A549 (cell line): Measurements from ENCODE around the gene AP4S1. TPM values are rescaled to one million over a fixed set of nuclear protein-coding genes. Genes with fewer than 3 reads are reported as not detected.
"Not testable (repeated sequence)": the region's sequence is repeated elsewhere in the genome, so short reads cannot be mapped to it uniquely, and the experiment has no call there.

ENCODE experiments used
- ATAC-seq, 2 experiments: fragments of 200-7000 bp in 1 of 2; fragments of >200 bp in 1 of 2; cut with Nextera tagmentation in 1 of 2; cut with Tn5 transposase in 1 of 2; 3 replicates each; pipeline versions ENCODE4 v1.8.0 to v1.9.1; 2018 to 2020; ENCODE audit warnings: mild to moderate bottlenecking in 1 of 2, moderate library complexity in 1 of 2
- CTCF ChIA-PET: fragments of 300-600 bp; sonication (Branson Sonifier 250); formaldehyde crosslinking; extraction: SDS; loops from one replicate; lab custom pipeline; 2021; ENCODE audit warnings: antibody characterized with exemption, inconsistent platforms; lab: Yijun Ruan, JAX
- POLR2A ChIA-PET: fragments of 350-600 bp; formaldehyde crosslinking; extraction: SDS; loops from one replicate; lab custom pipeline; 2021; ENCODE audit warnings: antibody characterized with exemption, inconsistent platforms; lab: Yijun Ruan, JAX
- DNase-seq, 2 experiments: peaks; one replicate each; pipeline versions ENCODE4 v3.0.0 to v3.0.0-alpha.2; 2011 to 2016; ENCODE audit warnings: low read depth in 1 of 2, low spot score in 1 of 2
- FAIRE-seq: peaks from 2 replicates; lab custom pipeline; 2011; peaks lifted over from hg19 to GRCh38; lab: Jason Lieb, UNC
- H3K27ac ChIP-seq, 2 experiments: fragments of >200 bp; sonication (Bioruptor Twin); formaldehyde crosslinking; 3 replicates each; pipeline ENCODE4 v1.5.1; 2016 to 2017
- H3K4me1 ChIP-seq: fragments of >200 bp; sonication (Bioruptor Twin); formaldehyde crosslinking; 3 replicates; pipeline ENCODE4 v1.6.1; 2016
- H3K4me2 ChIP-seq: fragments of >200 bp; sonication (Bioruptor Twin); formaldehyde crosslinking; 3 replicates; pipeline ENCODE4 v1.6.1; 2016
- H3K4me3 ChIP-seq: fragments of >200 bp; sonication (Bioruptor Twin); formaldehyde crosslinking; 3 replicates; pipeline ENCODE4 v1.5.1; 2016
- H3K9me3 ChIP-seq: fragments of >200 bp; sonication (Bioruptor Twin); formaldehyde crosslinking; 3 replicates; pipeline ENCODE4 v1.6.1; 2016
- CBX8 ChIP-seq: fragments of 200-600 bp; sonication (generic); IDR thresholded peaks from 2 replicates; pipeline ENCODE4 v1.6.1; 2016
- CHD2 ChIP-seq: fragments of 150-350 bp; IDR thresholded peaks from 2 replicates; pipeline ENCODE4 v1.6.1; 2014; ENCODE audit warnings: low read length; ENCODE audit not compliant: partially characterized antibody
- EP300 ChIP-seq, 2 experiments: fragments of >200 bp; sonication (Bioruptor Twin); formaldehyde crosslinking; IDR thresholded peaks; 2 replicates in 1 of 2; 3 replicates in 1 of 2; pipeline ENCODE4 v1.6.1; 2016 to 2017
- FOSL2 ChIP-seq, 2 experiments: fragments of 450-650 bp in 1 of 2; fragments of >200 bp in 1 of 2; sonication (Bioruptor Twin) in 1 of 2; formaldehyde crosslinking; IDR thresholded peaks; 2 replicates each; pipeline versions ENCODE4 v1.5.0 to v1.6.1; 2016 to 2020; ENCODE audit warnings: mild to moderate bottlenecking in 1 of 2, moderate library complexity in 1 of 2
- FOXS1 ChIP-seq: fragments of 250-450 bp; sonication (Bioruptor Pico); IDR thresholded peaks from 2 replicates; pipeline ENCODE4 v1.5.0; 2020; ENCODE audit warnings: mild to moderate bottlenecking, moderate library complexity
- HEYL ChIP-seq: fragments of 250-450 bp; sonication (Bioruptor Pico); IDR thresholded peaks from 2 replicates; pipeline ENCODE4 v1.8.0; 2021; ENCODE audit warnings: mild to moderate bottlenecking, moderate library complexity
- HOXB13 ChIP-seq: fragments of 250-450 bp; sonication (Bioruptor Pico); IDR thresholded peaks from 2 replicates; pipeline ENCODE4 v1.5.0; 2020; ENCODE audit warnings: low read depth, mild to moderate bottlenecking, moderate library complexity
- JUN ChIP-seq, 2 experiments: fragments of >200 bp; sonication (Bioruptor Twin); formaldehyde crosslinking; IDR thresholded peaks; 2 replicates in 1 of 2; 3 replicates in 1 of 2; pipeline ENCODE4 v1.6.1; 2016 to 2017
- JUNB ChIP-seq: fragments of >200 bp; sonication (Bioruptor Twin); formaldehyde crosslinking; IDR thresholded peaks from 2 replicates; pipeline ENCODE4 v1.6.1; 2016
- KDM5A ChIP-seq: fragments of 200-600 bp; sonication (generic); IDR thresholded peaks from 2 replicates; pipeline ENCODE4 v1.6.1; 2016; ENCODE audit warnings: antibody characterized with exemption, mild to moderate bottlenecking
- MAFK ChIP-seq: fragments of 450-650 bp; IDR thresholded peaks from 2 replicates; pipeline ENCODE4 v1.6.1; 2014; ENCODE audit not compliant: partially characterized antibody
- MAZ ChIP-seq: fragments of 150-350 bp; IDR thresholded peaks from 2 replicates; pipeline ENCODE4 v1.6.1; 2014; ENCODE audit warnings: antibody characterized with exemption, low read depth, low read length, borderline replicate concordance
- NR3C1 ChIP-seq: fragments of >200 bp; sonication (Bioruptor Twin); formaldehyde crosslinking; IDR thresholded peaks from 3 replicates; pipeline ENCODE4 v1.6.1; 2017
- POLR2A ChIP-seq: IDR thresholded peaks from 2 replicates; pipeline ENCODE4 v1.6.1; 2012; ENCODE audit warnings: mild to moderate bottlenecking, low read length
- POLR2AphosphoS2 ChIP-seq: conservative IDR thresholded peaks from 2 replicates; pipeline ENCODE4 v1.6.1; 2012; ENCODE audit warnings: low read length, improper control_type of control experiment, inconsistent platforms
- RAD21 ChIP-seq, 2 experiments: fragments of >200 bp in 1 of 2; sonication (Bioruptor Twin) in 1 of 2; formaldehyde crosslinking in 1 of 2; IDR thresholded peaks in 1 of 2; conservative IDR thresholded peaks in 1 of 2; 2 replicates in 1 of 2; 3 replicates in 1 of 2; pipeline ENCODE4 v1.6.1; 2012 to 2018; ENCODE audit warnings: inconsistent platforms in 1 of 2
- RARB ChIP-seq: fragments of 250-450 bp; sonication (Bioruptor Pico); IDR thresholded peaks from 2 replicates; pipeline ENCODE4 v1.8.0; 2021; ENCODE audit warnings: mild to moderate bottlenecking, moderate library complexity
- RNF2 ChIP-seq: fragments of 200-600 bp; sonication (generic); IDR thresholded peaks from 2 replicates; pipeline ENCODE4 v1.6.1; 2016; ENCODE audit warnings: low read depth, mild to moderate bottlenecking, antibody characterized with exemption, moderate library complexity, borderline replicate concordance
- TFCP2L1 ChIP-seq: fragments of 250-450 bp; sonication (Bioruptor Pico); IDR thresholded peaks from 2 replicates; pipeline ENCODE4 v1.5.0; 2021; ENCODE audit warnings: mild to moderate bottlenecking
- TP53 ChIP-seq: fragments of 250-450 bp; sonication (Bioruptor Pico); IDR thresholded peaks from 2 replicates; pipeline ENCODE4 v1.5.0; 2021; ENCODE audit warnings: mild to moderate bottlenecking, moderate library complexity
- ZNF302 ChIP-seq: fragments of 250-450 bp; sonication (Bioruptor Pico); IDR thresholded peaks from 2 replicates; pipeline ENCODE4 v1.9.0; 2021; ENCODE audit warnings: inconsistent platforms, mild to moderate bottlenecking, moderate library complexity
- WGBS: methylation state at CpG from one replicate; pipeline ENCODE4 v1.1.6; 2017; ENCODE audit errors: missing lambda C conversion rate; 5-methylcytosine and 5-hydroxymethylcytosine counted together
- polyA plus RNA-seq, 4 experiments: library from polyadenylated mRNA; depleted of rRNA in 3 of 4; stranded (reverse); fragments of >200 nt; fragmentation: RNase III in 1 of 4; extraction: RNeasy Plus Mini Kit Qiagen cat#74134 plus additional on column Dnase treatment in 1 of 4; gene quantifications; 2 replicates in 3 of 4; 3 replicates in 1 of 4; pipeline ENCODE4 v1.2.3, GENCODE V29; 2011 to 2017
- TF ChIP-seq, protein P1 (sequence below): fragments of >200 bp; sonication (Bioruptor Twin); formaldehyde crosslinking; IDR thresholded peaks from 2 replicates; pipeline ENCODE4 v1.6.1; 2016
- TF ChIP-seq, protein P2 (sequence below): fragments of 250-450 bp; sonication (Bioruptor Pico); IDR thresholded peaks from 2 replicates; pipeline ENCODE4 v1.5.0; 2020; ENCODE audit warnings: low read depth, mild to moderate bottlenecking, moderate library complexity

Gene AP4S1
- polyA plus RNA-seq, 2 of the 4 experiments (the other 2 are of a cell fraction), result 12.4 to 13.4 TPM

DNA sequence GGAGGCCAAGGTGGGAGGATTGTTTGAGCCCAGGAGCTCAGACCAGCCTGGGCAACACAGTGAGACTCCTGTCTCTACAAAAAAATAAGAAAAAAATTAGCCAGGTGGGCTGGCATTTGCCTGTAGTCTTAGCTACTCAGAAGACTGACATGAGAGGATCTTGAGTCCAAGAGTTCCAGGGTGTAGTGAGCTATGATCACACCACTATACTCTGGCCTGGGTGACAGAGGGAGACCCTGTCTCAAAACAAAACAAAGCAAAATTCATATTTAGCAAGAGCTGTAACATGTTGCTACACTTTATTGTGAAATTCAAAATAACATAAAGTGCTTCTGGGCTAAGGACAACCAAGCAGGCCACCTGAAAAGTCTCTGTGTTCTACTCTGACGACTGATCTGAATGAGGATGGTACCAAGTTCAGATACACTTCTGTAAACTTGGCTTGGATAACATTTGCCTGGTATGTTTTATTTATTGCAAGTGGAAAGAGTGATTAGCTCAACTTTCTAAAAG, 12.3 kb downstream of the AP4S1 start:
- FAIRE-seq (no peak), DNase-seq (no peak)
- no peaks in the 10 kb centered on the region for H3K9me3 ChIP-seq

DNA sequence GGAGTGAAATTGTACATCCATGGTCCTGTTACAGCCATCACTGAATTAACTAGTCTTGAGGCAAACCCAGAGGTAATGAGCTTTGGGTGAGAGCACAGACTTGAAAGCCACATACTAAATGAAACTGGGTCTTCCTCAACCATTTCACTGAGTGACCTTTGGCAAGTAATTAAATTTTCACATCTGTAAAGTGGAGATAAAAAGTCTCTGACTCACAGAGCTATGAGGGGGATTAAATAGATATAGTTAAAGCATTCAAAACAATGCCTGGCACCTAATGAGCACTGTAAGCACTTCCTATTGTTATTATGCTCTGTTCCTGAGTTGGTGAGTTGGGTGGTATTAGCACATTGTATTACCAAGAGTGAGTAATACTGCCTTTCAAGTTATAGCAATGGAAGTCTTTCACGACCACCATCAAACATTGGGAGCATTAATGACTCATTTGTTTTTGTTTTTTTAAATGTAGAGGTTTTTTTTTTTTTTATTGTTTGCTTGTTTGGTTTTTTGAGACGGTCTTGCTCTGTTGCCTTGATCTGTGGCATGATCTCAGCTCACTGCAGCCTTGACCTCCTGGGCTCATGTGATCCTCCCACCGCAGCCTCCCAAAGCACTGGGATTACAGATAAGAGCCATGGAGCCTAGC, 13.2 kb downstream of the AP4S1 start:
- POLR2A ChIA-PET, result interaction anchor here (0.7 to 1.4 kb wide), 2 partner anchors 12 to 13 kb away, joined by 4 to 8 read pairs; partner anchors contain the start of gene STRN3
- H3K4me3 ChIP-seq, result no peak overlapping the region

More for the DNA sequence above, 12.3 kb downstream of the AP4S1 start:
- no peak for ATAC-seq
- no peak overlapping the region for H3K4me2 ChIP-seq
- H3K4me3 ChIP-seq, result no peak overlapping the region
- H3K4me1 ChIP-seq, result peaks cover 37% of the 10 kb centered on the region
- TF ChIP-seq CBX8 (no peak), EP300 (IDR thresholded peaks at IDR 0.05) (no peak), ZNF302 (CRISPR knock-in tag) (no peak), CHD2 (no peak), RAD21 (conservative IDR thresholded peaks at IDR 0.05 in 1 of 2, IDR thresholded peaks at IDR 0.05 in 1 of 2) (no peak), TFCP2L1 (CRISPR knock-in tag) (no peak), RNF2 (no peak), HEYL (no peak), JUN (IDR thresholded peaks at IDR 0.05) (no peak), KDM5A (no peak), RARB (no peak), FOXS1 (CRISPR knock-in tag) (no peak)
- TF ChIP-seq, protein P1, sequence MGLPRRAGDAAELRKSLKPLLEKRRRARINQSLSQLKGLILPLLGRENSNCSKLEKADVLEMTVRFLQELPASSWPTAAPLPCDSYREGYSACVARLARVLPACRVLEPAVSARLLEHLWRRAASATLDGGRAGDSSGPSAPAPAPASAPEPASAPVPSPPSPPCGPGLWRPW, result no peak
- TF ChIP-seq, protein P2, sequence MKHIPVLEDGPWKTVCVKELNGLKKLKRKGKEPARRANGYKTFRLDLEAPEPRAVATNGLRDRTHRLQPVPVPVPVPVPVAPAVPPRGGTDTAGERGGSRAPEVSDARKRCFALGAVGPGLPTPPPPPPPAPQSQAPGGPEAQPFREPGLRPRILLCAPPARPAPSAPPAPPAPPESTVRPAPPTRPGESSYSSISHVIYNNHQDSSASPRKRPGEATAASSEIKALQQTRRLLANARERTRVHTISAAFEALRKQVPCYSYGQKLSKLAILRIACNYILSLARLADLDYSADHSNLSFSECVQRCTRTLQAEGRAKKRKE (CRISPR knock-in tag), result no peak
- H3K27ac ChIP-seq, result peak overlapping the region in 1 of 2 experiments; percentile 60; a peak in 2 of 6 replicates
- WGBS, result 82% methylated on average over 1 of the region's 1 CpG
- ChIA-PET POLR2A (interaction anchor here (0.6 to 1.4 kb wide), 2 partner anchors 11 to 16 kb away, joined by 3 to 8 read pairs; partner anchors contain the start of gene STRN3), CTCF (interaction anchor here (1.9 to 2.4 kb wide), 3 partner anchors 9 to 59 kb away, joined by 6 to 8 read pairs (median 6); no protein-coding TSS in a partner anchor)

DNA sequence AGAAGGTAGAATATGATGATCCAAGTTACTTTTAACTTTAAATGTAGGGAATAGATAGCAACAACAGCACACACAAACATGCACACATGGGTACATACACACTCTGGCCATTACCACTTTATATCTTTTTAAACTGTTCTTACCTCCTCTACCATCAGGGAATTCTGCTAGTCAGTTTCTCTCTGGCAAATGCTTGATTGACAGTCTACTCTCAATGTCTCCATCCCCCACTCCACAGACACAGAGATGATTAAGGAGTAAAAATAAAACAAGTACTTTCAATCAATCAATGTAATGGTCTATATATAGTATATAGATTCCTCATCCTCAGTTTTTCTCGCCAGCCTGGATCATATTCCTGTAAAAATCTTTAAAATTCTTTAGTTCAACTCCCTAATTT, 16.9 kb downstream of the AP4S1 start:
- no peak for FAIRE-seq
- TF ChIP-seq POLR2A, result no peak
- TF ChIP-seq MAFK, result no peak

More for the DNA sequence above, 13.2 kb downstream of the AP4S1 start:
- no peak for FAIRE-seq
- 6% methylated on average over 3 of the region's 3 CpGs for whole genome bisulfite sequencing
- ATAC-seq, result no peak
- Histone ChIP-seq H3K4me1 (peaks cover 37% of the 10 kb centered on the region), H3K9me3 (no peaks in the 10 kb centered on the region)
- DNase-seq, result no peak
- TF ChIP-seq FOSL2 (IDR thresholded peaks at IDR 0.05), result no peak
- 0 out of 2 replicates have a peak, but pooled peaks have one; percentile 9 for TF ChIP-seq FOSL2 (CRISPR knock-in tag; IDR thresholded peaks at IDR 0.05)
- TF ChIP-seq NR3C1, result no peak
- no peak for TF ChIP-seq TP53 (CRISPR knock-in tag)
- TF ChIP-seq MAZ, result no peak
- no peak for TF ChIP-seq JUNB
- no peak for TF ChIP-seq HOXB13 (CRISPR knock-in tag)
- no peak for TF ChIP-seq POLR2AphosphoS2
- TF ChIP-seq, all 56 proteins: peak for 1
- peak overlapping the region; percentile 24; the same call in 2 of the 3 replicates for H3K4me2 ChIP-seq
- CTCF ChIA-PET, result interaction anchor here (1.0 to 2.4 kb wide), 4 partner anchors 10 to 59 kb away, joined by 5 to 8 read pairs (median 6); partner anchors contain the start of genes AP4S1 and STRN3
- peak overlapping the region in 1 of 2 experiments; percentile 42; a peak in 2 of 6 replicates for H3K27ac ChIP-seq

DNA sequence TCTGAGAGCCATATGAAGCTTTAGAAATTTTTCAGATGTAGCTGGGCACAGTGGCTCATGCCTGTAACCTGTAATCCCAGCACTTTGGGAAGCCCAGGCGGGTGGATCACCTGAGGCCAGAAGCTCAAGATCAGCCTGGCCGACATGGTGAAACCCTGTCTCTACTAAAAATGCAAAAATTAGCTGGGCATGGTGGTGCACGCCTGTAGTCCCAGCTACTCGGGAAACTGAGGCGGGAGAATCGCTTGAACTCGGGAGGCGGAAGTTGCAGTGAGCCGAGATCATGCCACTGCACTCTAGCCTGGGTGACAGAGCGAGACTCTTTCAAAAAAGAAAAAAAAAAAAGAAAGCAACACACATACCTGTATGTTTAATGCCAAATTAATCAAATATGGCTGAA, 17.4 kb downstream of the AP4S1 start:
- POLR2A ChIA-PET, H3K9me3 ChIP-seq, H3K4me3 ChIP-seq, FAIRE-seq, DNase-seq, H3K27ac ChIP-seq, ATAC-seq: not testable (repeated sequence)
- Histone ChIP-seq H3K4me1 (peaks cover 23% of the 10 kb centered on the region), H3K4me2 (peak overlapping the region; percentile 10; the same call in 1 of the 3 replicates)
- 74% methylated on average over 9 of the region's 10 CpGs for WGBS
- CTCF ChIA-PET, result interaction anchor here (0.6 to 1.3 kb wide), 3 partner anchors 14 to 62 kb away, joined by 3 to 6 read pairs (median 3); no protein-coding TSS in a partner anchor

More for the DNA sequence above, 16.9 kb downstream of the AP4S1 start:
- Histone ChIP-seq H3K4me1 (peaks cover 28% of the 10 kb centered on the region), H3K9me3 (no peaks in the 10 kb centered on the region), H3K4me2 (no peak overlapping the region), H3K27ac (no peak overlapping the region), H3K4me3 (no peak overlapping the region)
- 92% methylated on average over 1 of the region's 1 CpG for WGBS
- no peak for ATAC-seq
- ChIA-PET POLR2A (no interaction called here), CTCF (interaction anchor here (1.3 kb wide), 1 partner anchor 62 kb away, joined by 3 read pairs; no protein-coding TSS in a partner anchor)
- no peak for DNase-seq
